Gastrocnemius medialis (tissue), 4 donors: ENCODE results near the gene PIAS1. TPM values are rescaled to one million over a fixed set of nuclear protein-coding genes. Genes with fewer than 3 reads are reported as not detected.

Source experiments
- ATAC-seq, 2 donors: fragments of 150-250 bp; one replicate each; pipeline ENCODE4 v1.9.1; 2016
- DNase-seq, 2 donors: peaks; one replicate each; pipeline ENCODE4 v3.0.0-alpha.2; 2019
- H3K27ac ChIP-seq, 4 donors: fragments of 200-600 bp; sonication (generic); 1 replicate in 1 of 4; 2 replicates in 3 of 4; pipeline ENCODE4 v1.5.1; 2016 to 2018; ENCODE audit warnings: mild to moderate bottlenecking in 2 of 4, moderate library complexity in 1 of 4
- H3K27me3 ChIP-seq, 3 donors: fragments of 200-600 bp; sonication (generic) in 2 of 3; 1 replicate in 1 of 3; 2 replicates in 2 of 3; pipeline versions ENCODE4 v1.5.1 to v1.6.0; 2016 to 2019; ENCODE audit warnings: mild to moderate bottlenecking in 1 of 3, moderate library complexity in 1 of 3
- H3K36me3 ChIP-seq, 2 donors: fragments of 200-600 bp; sonication (generic) in 1 of 2; one replicate each; pipeline ENCODE4 v1.5.1; 2017 to 2018
- H3K4me1 ChIP-seq, 2 donors: fragments of 200-600 bp; sonication (generic) in 1 of 2; one replicate each; pipeline ENCODE4 v1.5.1; 2016 to 2017; ENCODE audit warnings: mild to moderate bottlenecking in 2 of 2
- H3K4me3 ChIP-seq, 4 donors: fragments of 200-600 bp; sonication (generic) in 3 of 4; 1 replicate in 1 of 4; 2 replicates in 3 of 4; pipeline ENCODE4 v1.5.1; 2016 to 2019; ENCODE audit warnings: mild to moderate bottlenecking in 2 of 4
- H3K9me3 ChIP-seq, 3 donors: fragments of 200-600 bp; sonication (generic) in 2 of 3; 1 replicate in 1 of 3; 2 replicates in 2 of 3; pipeline ENCODE4 v1.5.1; 2016 to 2019
- CTCF ChIP-seq, 5 experiments: fragments of 450-650 bp in 3 of 5; fragments of 200-600 bp in 2 of 5; sonication (generic) in 2 of 5; IDR thresholded peaks in 4 of 5; conservative IDR thresholded peaks in 1 of 5; 1 replicate in 4 of 5; 2 replicates in 1 of 5; pipeline ENCODE4 v1.5.1; 2016 to 2019; ENCODE audit warnings: antibody characterized with exemption in 5 of 5, mild to moderate bottlenecking in 3 of 5, moderate library complexity in 3 of 5
- POLR2A ChIP-seq, 2 donors: fragments of 450-650 bp; IDR thresholded peaks; one replicate each; pipeline ENCODE4 v1.6.1; 2017; ENCODE audit warnings: antibody characterized with exemption in 2 of 2, mild to moderate bottlenecking in 2 of 2, moderate library complexity in 2 of 2
- in situ Hi-C, 4 donors: fragments of 200-750 bp; cut with MboI; loops; one replicate each; pipeline versions ENCODE4 v1.15.0 to v1.8.0; 2017; ENCODE audit warnings: low sequenced_read_pairs in 4 of 4
- intact Hi-C: fragments of 100-400 bp; cut with DNase I; formaldehyde crosslinking; loops from one replicate; pipeline ENCODE4 v1.15.1; 2023; ENCODE audit warnings: low total_unique reads
- total RNA-seq, 4 donors: library from RNA; depleted of rRNA; stranded (reverse); fragments of >200 nt; gene quantifications; one replicate each; pipeline versions ENCODE4 v1.1.0 to v1.2.3, GENCODE V29; 2016

PIAS1 gene
- total RNA-seq, 4 donors from 2014 or later: 16.4 to 71.9 (median 23.5) TPM

- intact Hi-C loops: no loop called here
- Histone ChIP-seq H3K27me3 (peaks cover 0 to 4% (median 0%) of the 10 kb centered on the region in 3 donors), H3K9me3 (no peaks in the 10 kb centered on the region), H3K4me3 (no peak overlapping the region), H3K36me3 (no peaks in the 10 kb centered on the region), H3K4me1 (no peaks in the 10 kb centered on the region), H3K27ac (no peak overlapping the region)
- TF ChIP-seq CTCF (IDR thresholded peaks at IDR 0.05 in 4 of 5, conservative IDR thresholded peaks at IDR 0.05 in 1 of 5): no peak
- no peak for TF ChIP-seq POLR2A (IDR thresholded peaks at IDR 0.05)
- no peak for ATAC-seq
- DNase-seq: no peak
- in situ Hi-C loops: no loop called here
Measured at GRCh38 chr15:68038246-68038645, 15.9 kb upstream of the PIAS1 start.

- Histone ChIP-seq H3K27me3 (peaks cover 0 to 4% (median 0%) of the 10 kb centered on the region in 3 donors), H3K4me3 (no peak overlapping the region), H3K27ac (no peak overlapping the region), H3K4me1 (no peaks in the 10 kb centered on the region), H3K36me3 (no peaks in the 10 kb centered on the region), H3K9me3 (no peaks in the 10 kb centered on the region)
- TF ChIP-seq POLR2A (IDR thresholded peaks at IDR 0.05): no peak
- TF ChIP-seq CTCF (IDR thresholded peaks at IDR 0.05 in 4 of 5, conservative IDR thresholded peaks at IDR 0.05 in 1 of 5): no peak
- in situ Hi-C loops (no loop called here), intact Hi-C loops (no loop called here)
- no peak for ATAC-seq
- DNase-seq: no peak
Measured at GRCh38 chr15:68040144-68040543, 14.0 kb upstream of the PIAS1 start.

- Histone ChIP-seq H3K4me1 (no peaks in the 10 kb centered on the region), H3K9me3 (no peaks in the 10 kb centered on the region), H3K4me3 (no peak overlapping the region), H3K27me3 (no peaks in the 10 kb centered on the region), H3K27ac (no peak overlapping the region), H3K36me3 (no peaks in the 10 kb centered on the region)
- in situ Hi-C loops: no loop called here
- DNase-seq (no peak), ATAC-seq (no peak)
- intact Hi-C loops: no loop called here
- TF ChIP-seq POLR2A (IDR thresholded peaks at IDR 0.05) (no peak), CTCF (IDR thresholded peaks at IDR 0.05 in 4 of 5, conservative IDR thresholded peaks at IDR 0.05 in 1 of 5) (no peak)
Measured at GRCh38 chr15:68042156-68042854, 11.8 kb upstream of the PIAS1 start.

GRCh38 chr15:68042855-68043222 lies 11.3 kb upstream of the PIAS1 start:
- TF ChIP-seq POLR2A (IDR thresholded peaks at IDR 0.05): no peak
- TF ChIP-seq CTCF (IDR thresholded peaks at IDR 0.05 in 4 of 5, conservative IDR thresholded peaks at IDR 0.05 in 1 of 5): no peak
- no peaks in the 10 kb centered on the region for H3K4me1 ChIP-seq
- no peak overlapping the region for H3K4me3 ChIP-seq
- in situ Hi-C loops: no loop called here
- intact Hi-C loops: no loop called here
- no peak for DNase-seq
- no peaks in the 10 kb centered on the region for H3K9me3 ChIP-seq
- no peaks in the 10 kb centered on the region for H3K27me3 ChIP-seq
- ATAC-seq: no peak
- no peak overlapping the region for H3K27ac ChIP-seq
- no peaks in the 10 kb centered on the region for H3K36me3 ChIP-seq
